ENCODE data around the gene MCRS1. TPM values are rescaled to one million over a fixed set of nuclear protein-coding genes. Genes with fewer than 3 reads are reported as not detected.

The MCRS1 gene, protein sequence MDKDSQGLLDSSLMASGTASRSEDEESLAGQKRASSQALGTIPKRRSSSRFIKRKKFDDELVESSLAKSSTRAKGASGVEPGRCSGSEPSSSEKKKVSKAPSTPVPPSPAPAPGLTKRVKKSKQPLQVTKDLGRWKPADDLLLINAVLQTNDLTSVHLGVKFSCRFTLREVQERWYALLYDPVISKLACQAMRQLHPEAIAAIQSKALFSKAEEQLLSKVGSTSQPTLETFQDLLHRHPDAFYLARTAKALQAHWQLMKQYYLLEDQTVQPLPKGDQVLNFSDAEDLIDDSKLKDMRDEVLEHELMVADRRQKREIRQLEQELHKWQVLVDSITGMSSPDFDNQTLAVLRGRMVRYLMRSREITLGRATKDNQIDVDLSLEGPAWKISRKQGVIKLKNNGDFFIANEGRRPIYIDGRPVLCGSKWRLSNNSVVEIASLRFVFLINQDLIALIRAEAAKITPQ
- total RNA-seq (2022; extraction: Qiagen RNA extraction): 57.2 to 65.1 TPM (median 64.3 TPM) in 5 replicates

DNA sequence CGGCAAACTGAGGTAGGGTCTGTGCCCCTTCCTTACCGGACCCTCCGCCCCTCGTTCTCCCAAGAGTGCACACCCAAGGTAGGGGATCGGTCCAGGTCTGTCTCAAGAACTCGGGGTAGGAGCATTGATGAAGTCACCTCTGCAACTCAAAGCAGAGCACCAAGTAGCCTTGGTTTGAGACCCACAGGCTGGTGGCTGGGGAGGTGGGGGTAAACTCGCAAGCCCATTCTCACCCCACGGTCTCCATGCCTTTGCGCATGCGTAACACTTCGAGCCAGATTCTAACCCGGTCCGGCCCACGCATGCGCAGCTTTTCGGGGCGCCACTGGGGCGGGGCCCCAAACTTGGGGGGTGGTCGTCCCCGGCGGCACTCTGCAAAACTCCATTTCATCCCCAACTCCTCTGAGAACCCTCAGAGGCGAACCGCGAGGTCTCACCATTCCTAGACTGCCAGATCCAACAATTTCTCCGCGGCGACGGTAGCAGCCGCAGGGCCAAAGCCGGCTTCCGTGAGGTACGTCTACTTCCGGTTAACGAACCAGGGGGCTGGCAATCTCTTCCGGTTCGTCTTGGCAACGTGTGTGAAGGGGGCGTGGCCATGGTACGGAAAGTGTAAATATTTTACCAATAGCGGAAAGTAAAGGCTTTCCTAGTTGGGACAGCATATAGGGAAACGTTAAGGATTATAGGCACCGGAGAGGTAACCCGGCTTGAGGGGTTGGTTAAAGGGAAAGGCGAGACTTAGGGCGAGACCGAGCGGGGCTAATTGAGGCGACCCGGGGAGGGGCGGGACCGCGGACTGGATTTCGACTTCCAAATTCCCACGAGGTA, at the start of gene MCRS1:
Gene MCRS1, minus strand, starts transcription at position 532 of the 831 bp plus-strand sequence. CDS start 1,411 bp downstream, outside the sequence.

DNA sequence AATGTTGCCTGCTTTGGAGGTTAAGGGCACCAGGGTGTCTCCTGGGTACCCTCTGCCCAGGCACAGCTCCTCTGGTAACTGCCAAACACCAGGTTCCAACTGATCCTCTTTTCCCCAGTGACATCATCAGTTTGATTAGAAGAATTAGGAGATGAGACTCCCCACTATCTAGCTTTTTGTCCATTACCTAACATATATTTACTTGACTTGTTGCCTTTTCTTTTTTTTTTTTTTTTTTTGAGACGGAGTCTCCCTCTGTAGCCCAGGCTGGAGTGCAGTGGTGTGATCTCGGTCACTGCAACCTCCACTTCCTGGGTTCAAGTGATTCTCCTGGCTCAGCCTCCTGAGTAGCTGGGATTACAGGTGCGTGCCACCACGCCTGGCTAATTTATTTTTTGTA, 37.6 kb upstream of the MCRS1 start, which contains the start of gene FAM186B:
Gene FAM186B, minus strand, starts transcription at position 101 of the 400 bp plus-strand sequence. CDS start 162 bp downstream, outside the sequence.

DNA sequence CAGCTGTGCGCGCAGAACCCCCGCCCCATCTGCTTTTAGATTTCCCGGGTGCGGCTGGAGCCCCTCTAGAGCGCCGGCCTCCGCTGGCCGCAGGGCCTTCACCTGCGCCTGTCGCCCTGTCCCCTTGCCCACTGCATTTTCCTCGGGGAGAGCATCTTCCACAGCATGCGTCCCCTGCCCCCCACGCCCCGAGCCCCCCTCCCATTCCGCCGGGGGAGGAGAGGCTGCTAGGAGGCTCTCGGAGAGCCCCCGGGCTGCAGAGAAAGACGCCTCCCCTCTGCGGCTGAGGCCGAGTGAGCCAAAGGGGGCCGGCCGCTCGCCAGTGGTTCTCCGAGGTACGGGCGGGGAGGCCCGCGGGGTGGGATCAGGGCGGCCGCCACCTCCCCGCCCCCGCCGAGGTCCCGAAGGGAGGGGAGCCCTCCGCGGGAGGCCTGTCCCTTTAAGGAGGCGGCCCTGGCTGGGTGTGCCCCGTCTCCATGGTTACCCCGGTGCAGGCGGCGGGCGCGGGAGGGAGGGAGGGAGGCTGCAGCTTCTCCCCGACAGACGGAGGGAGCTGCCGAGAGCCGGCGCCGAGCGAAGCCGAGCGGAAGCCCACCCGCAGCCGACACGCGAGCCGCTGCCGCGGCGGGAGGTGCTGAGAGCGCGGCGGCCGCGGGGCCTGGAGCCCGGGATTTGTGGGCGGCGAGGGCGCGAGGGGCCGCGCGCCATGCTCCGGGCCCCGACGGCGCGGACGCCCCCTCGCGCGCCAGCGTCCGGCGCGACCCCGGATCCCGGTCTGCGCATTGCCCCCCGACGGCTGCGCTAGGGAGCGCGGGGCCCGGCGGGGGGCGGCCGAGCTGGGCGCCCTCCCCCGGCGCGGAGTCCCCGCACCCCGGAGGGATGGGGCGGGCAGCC, 29.2 kb downstream of the MCRS1 start, which contains the start of gene KCNH3:
Gene KCNH3, plus strand, starts transcription at position 521 of the 894 bp plus-strand sequence. CDS start 387 bp downstream, outside the sequence.

Other genes with a start within 250 kb of the MCRS1 start
- 74.5 to 93.0 TPM (median 77.9 TPM) in 5 replicates for gene TROAP, start 244.9 kb downstream of the MCRS1 start, total RNA-seq (2022; extraction: Qiagen RNA extraction)
- gene C1QL4, start 231.0 kb downstream of the MCRS1 start, total RNA-seq (2022; extraction: Qiagen RNA extraction): 5.1 to 7.5 TPM (median 6.3 TPM) in 5 replicates
- 18.9 to 22.9 TPM (median 22.1 TPM) in 5 replicates for gene DNAJC22, start 221.3 kb downstream of the MCRS1 start, total RNA-seq (2022; extraction: Qiagen RNA extraction)
- gene SPATS2, start 200.7 kb downstream of the MCRS1 start, total RNA-seq (2022; extraction: Qiagen RNA extraction): 30.1 to 37.0 TPM (median 36.5 TPM) in 5 replicates
- 1.2 to 2.2 TPM (median 2.1 TPM) in 5 replicates for gene KCNH3, start 29.1 kb downstream of the MCRS1 start, total RNA-seq (2022; extraction: Qiagen RNA extraction)
- gene FAM186B, start 37.5 kb upstream of the MCRS1 start, total RNA-seq (2022; extraction: Qiagen RNA extraction): 0.07 to 0.16 TPM (median 0.12 TPM) in 4 of 5 replicates, not detected in the other
- gene PRPF40B, start 55.4 kb upstream of the MCRS1 start, total RNA-seq (2022; extraction: Qiagen RNA extraction): 4.2 to 6.7 TPM (median 6.2 TPM) in 5 replicates
- gene FMNL3, start 139.3 kb upstream of the MCRS1 start, total RNA-seq (2022; extraction: Qiagen RNA extraction): 1.3 to 2.5 TPM (median 2.0 TPM) in 5 replicates
- 389 to 531 TPM (median 511 TPM) in 5 replicates for gene TMBIM6, start 173.4 kb upstream of the MCRS1 start, total RNA-seq (2022; extraction: Qiagen RNA extraction)

All from A549 treated with dexamethasone at 1 μM for 4 hours (cell line).